HUES48 (cell line): ENCODE results near the gene CACNA1A.
A peak's percentile ranks its signal among the peaks of the same experiment; 100 is the strongest.

Experiments
- H3K27ac ChIP-seq: one replicate; pipeline ENCODE4 v1.7.0; 2013; ENCODE audit warnings: low read depth, low read length, inconsistent platforms
- H3K27me3 ChIP-seq: 2 replicates; pipeline ENCODE4 v1.6.1; 2013; ENCODE audit warnings: mild to moderate bottlenecking, low read length; ENCODE audit not compliant: control insufficient read depth, insufficient read depth
- H3K36me3 ChIP-seq: 2 replicates; pipeline ENCODE4 v1.6.1; 2013; ENCODE audit warnings: low read length; ENCODE audit not compliant: control insufficient read depth, insufficient read depth
- H3K4me1 ChIP-seq: 2 replicates; pipeline ENCODE4 v1.6.1; 2013; ENCODE audit warnings: mild to moderate bottlenecking, low read length; ENCODE audit not compliant: control insufficient read depth, insufficient read depth
- H3K4me3 ChIP-seq: 2 replicates; pipeline ENCODE4 v1.5.1; 2013; ENCODE audit warnings: mild to moderate bottlenecking, low read depth, low read length
- H3K9ac ChIP-seq: 2 replicates; pipeline ENCODE4 v1.6.1; 2013; ENCODE audit warnings: mild to moderate bottlenecking, low read depth, low read length, moderate library complexity
- H3K9me3 ChIP-seq: 2 replicates; pipeline ENCODE4 v1.6.1; 2013; ENCODE audit warnings: low read length; ENCODE audit not compliant: control insufficient read depth, insufficient read depth

The CACNA1A gene

DNA sequence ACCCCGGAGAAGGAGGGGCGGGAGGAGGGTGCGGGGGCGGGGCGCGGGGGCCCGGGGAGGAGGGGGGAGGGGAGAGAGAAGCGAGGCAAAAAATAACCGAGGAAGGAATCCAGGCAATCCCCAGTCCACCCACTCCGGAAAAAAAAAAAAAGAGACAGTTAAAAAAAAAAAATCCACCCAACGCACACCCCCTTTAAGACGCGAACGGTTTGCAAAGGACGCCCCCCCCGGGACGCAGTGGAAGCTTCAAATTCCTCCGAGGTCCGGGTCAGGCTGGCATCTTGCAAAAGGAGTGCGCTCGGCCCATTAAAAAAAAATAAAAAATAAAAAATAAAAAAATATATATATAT, at the start of gene CACNA1A:
TSS of gene CACNA1A (minus strand) at position 9 of the 350 bp plus-strand sequence. CDS start 255 bp downstream, outside the sequence.
- H3K9me3 ChIP-seq = no peaks in the 10 kb centered on the region
- H3K27ac ChIP-seq = peak within 1 kb of the TSS; percentile 35
- peak within 1 kb of the TSS; percentile 93 for H3K4me3 ChIP-seq
- peak within 1 kb of the TSS; percentile 25; the same call in 1 of the 2 replicates for H3K9ac ChIP-seq
- peaks cover 39% of the 10 kb centered on the region for H3K27me3 ChIP-seq
- H3K4me1 ChIP-seq = peaks cover 6% of the 10 kb centered on the region; the same call in 1 of the 2 replicates
- 0 out of 2 replicates have a peak, but pooled peaks cover 5% of the 10 kb centered on the region for H3K36me3 ChIP-seq

DNA sequence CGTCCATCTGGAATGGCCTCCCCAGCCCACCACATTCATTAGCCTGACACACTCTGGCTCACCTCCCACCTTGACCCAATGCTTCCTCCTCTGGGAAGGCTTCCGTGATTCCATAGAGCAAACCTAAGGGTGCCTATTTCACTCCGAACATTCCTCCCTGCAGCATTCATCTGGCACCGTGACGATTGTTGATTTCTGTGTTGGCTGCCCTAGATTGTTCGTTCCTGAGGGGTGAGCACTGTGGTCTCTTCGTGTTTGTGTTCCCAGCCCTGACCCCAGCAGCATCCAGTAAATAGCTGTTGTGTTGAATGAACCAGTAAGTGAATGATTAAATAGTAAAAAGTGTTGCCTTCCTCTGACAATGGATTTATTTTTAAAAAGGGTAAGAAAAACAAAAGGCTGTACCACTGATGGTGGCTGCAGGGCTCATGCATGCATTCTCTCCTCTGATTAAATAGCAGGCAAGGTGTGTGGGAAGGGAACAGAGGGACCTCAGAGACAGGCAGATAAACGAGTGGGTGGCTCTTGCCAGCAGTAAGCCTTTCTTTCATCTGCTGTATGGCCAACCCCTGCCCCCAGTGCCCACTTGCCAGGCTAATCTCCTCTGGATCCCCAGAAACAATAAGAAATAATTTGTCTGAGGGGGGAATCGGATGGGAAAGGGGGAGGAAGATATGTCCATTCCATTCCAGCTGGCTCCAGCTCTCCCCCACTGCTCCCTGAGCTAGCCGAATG, 48.4 kb upstream of the CACNA1A start:
- no peak overlapping the region for H3K9ac ChIP-seq
- H3K9me3 ChIP-seq = no peaks in the 10 kb centered on the region
- no peak overlapping the region for H3K27ac ChIP-seq
- H3K27me3 ChIP-seq = no peaks in the 10 kb centered on the region
- no peak overlapping the region for H3K4me3 ChIP-seq
- H3K36me3 ChIP-seq = no peaks in the 10 kb centered on the region
- H3K4me1 ChIP-seq = no peaks in the 10 kb centered on the region

DNA sequence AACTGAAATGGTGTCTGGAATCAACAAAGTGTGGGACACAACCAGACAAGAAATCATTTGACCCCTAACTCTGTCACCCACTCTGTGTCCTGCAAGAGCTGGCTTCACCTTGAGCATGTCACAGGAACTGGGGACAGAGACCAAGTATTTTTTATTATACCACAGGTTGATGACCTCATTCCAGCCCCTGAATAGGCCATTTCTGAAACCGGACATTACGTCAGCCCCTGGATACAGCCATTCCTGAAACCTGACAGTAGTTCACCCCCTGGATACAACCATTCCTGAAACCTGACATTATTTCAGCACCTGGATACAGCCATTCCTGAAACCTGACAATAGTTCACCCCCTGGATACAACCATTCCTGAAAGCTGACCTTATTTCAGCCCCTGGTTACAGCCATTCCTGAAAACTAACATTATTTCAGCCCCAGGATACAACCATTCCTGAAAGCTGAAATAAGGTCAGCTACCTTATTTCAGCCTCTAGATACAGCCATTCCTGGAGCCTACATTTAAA, 47.7 kb upstream of the CACNA1A start:
- Histone ChIP-seq H3K27me3 (no peaks in the 10 kb centered on the region), H3K4me3 (no peak overlapping the region)

DNA sequence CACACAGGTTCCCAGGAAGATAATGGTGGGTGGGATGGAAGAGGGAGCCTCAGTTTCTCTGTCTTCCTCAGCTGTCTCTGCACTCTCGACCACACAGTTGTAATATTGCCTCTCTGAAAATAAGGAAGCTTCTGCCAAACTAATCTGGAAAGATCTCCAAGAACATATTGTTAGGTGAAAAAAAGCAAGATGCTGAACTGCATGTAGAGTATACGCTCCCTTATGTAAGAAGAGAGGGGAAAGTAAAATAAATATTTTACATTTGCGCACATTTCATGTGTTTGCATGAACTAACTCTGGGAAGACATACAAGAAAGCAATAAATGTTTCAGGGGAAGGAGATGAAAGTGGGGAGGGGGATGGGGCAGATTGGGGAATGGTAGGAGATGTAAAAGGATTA, 41.9 kb upstream of the CACNA1A start:
- no peaks in the 10 kb centered on the region; the same call in 1 of the 2 replicates for H3K27me3 ChIP-seq
- H3K4me3 ChIP-seq = no peak overlapping the region
- no peaks in the 10 kb centered on the region for H3K36me3 ChIP-seq
- H3K9ac ChIP-seq = no peak overlapping the region
- H3K27ac ChIP-seq = no peak overlapping the region
- H3K4me1 ChIP-seq = no peaks in the 10 kb centered on the region
- H3K9me3 ChIP-seq = no peaks in the 10 kb centered on the region

More for the DNA sequence above, 47.7 kb upstream of the CACNA1A start:
- no peak overlapping the region for H3K9ac ChIP-seq
- H3K27ac ChIP-seq = no peak overlapping the region
- H3K9me3 ChIP-seq = no peaks in the 10 kb centered on the region
- no peaks in the 10 kb centered on the region for H3K4me1 ChIP-seq
- H3K36me3 ChIP-seq = no peaks in the 10 kb centered on the region

DNA sequence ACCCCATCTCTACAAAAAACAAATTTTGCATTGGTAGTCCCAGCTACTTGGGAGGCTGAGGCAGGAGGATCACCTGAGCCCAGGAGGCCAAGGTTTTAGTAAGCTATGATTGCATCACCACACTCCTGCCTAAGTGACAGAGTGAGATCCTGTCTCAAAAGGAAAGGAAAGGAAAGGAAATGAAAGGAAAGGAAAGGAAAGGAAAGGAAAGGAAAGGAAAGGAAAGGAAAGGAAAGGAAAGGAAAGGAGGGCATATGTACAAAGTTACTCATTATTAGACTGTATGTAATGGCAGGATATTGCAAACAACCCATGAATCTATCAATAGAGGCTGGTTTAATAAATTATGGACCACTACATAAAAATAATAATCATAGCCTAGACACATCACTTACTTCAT, 40.8 kb upstream of the CACNA1A start:
- Histone ChIP-seq H3K9me3 (no peaks in the 10 kb centered on the region), H3K9ac (no peak overlapping the region), H3K4me1 (no peaks in the 10 kb centered on the region), H3K27me3 (peaks cover 3% of the 10 kb centered on the region; the same call in 1 of the 2 replicates), H3K4me3 (no peak overlapping the region), H3K36me3 (no peaks in the 10 kb centered on the region), H3K27ac (no peak overlapping the region)

DNA sequence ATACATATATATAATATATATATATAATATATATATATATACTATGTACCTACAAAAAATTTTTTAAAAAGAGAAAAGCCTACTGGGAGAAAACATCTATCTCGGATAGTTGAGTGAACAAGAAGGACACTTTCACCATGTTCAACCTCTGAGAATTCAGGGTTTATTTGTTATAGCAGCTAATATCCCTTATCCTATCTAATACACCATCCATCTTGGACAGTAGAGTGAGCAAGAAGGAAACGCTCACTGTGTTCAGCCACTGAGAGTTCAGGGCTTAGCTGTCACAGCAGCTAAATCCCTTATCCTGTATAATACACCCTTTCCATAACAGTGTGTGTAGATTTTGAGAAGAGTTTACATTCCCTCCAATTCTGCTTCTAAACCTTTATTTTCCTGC, 38.1 kb upstream of the CACNA1A start:
- peaks cover 3% of the 10 kb centered on the region; the same call in 1 of the 2 replicates for H3K27me3 ChIP-seq
- H3K27ac ChIP-seq = no peak overlapping the region
- H3K9ac ChIP-seq = no peak overlapping the region
- H3K4me1 ChIP-seq = no peaks in the 10 kb centered on the region
- no peak overlapping the region for H3K4me3 ChIP-seq
- H3K36me3 ChIP-seq = no peaks in the 10 kb centered on the region
- H3K9me3 ChIP-seq = no peaks in the 10 kb centered on the region

DNA sequence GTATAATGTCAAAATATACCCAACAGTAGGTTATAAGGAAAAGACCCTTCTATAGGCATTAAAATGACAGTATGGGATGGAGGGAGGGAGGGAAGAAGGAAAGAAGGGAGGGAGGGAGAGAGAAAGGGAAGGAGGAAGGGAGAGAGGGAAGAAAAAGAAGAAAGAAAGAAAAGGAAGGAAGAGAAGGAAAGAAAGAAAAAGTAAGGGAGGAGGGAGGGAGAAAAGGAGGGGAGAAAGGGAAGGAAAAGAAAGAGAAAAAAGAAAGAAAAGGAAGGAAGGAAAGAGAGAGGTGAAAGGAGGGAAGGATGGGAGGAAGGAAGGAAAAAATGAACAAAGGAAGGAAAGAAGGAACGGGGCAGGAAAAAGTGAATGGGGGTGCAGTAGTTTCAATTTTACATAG, 35.3 kb upstream of the CACNA1A start:
- Histone ChIP-seq H3K27ac (no peak overlapping the region), H3K4me3 (no peak overlapping the region), H3K9me3 (no peaks in the 10 kb centered on the region), H3K4me1 (no peaks in the 10 kb centered on the region), H3K27me3 (peaks cover 3% of the 10 kb centered on the region; the same call in 1 of the 2 replicates), H3K9ac (no peak overlapping the region), H3K36me3 (no peaks in the 10 kb centered on the region)

DNA sequence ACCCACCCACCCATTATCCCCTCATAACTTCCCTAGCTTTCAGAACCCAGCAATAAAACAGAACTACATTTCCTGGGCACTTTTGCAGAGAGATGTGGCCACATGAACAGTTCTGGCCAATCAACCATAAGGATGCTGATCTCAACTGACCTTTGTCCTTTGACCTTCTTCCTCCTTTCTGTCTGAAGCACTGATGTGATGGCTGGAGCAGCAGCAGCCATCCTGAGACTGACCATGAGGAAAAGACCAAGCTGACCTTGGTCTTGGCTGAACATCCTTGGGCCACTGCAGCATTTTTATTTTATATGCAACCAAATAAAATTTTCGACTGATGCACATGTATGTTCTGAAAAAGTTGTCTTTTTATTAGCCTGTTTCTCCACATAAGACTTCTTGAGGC, 33.1 kb upstream of the CACNA1A start:
- Histone ChIP-seq H3K27ac (no peak overlapping the region), H3K27me3 (peaks cover 3% of the 10 kb centered on the region; the same call in 1 of the 2 replicates), H3K9me3 (no peaks in the 10 kb centered on the region), H3K36me3 (no peaks in the 10 kb centered on the region), H3K9ac (no peak overlapping the region), H3K4me3 (no peak overlapping the region), H3K4me1 (no peaks in the 10 kb centered on the region)

DNA sequence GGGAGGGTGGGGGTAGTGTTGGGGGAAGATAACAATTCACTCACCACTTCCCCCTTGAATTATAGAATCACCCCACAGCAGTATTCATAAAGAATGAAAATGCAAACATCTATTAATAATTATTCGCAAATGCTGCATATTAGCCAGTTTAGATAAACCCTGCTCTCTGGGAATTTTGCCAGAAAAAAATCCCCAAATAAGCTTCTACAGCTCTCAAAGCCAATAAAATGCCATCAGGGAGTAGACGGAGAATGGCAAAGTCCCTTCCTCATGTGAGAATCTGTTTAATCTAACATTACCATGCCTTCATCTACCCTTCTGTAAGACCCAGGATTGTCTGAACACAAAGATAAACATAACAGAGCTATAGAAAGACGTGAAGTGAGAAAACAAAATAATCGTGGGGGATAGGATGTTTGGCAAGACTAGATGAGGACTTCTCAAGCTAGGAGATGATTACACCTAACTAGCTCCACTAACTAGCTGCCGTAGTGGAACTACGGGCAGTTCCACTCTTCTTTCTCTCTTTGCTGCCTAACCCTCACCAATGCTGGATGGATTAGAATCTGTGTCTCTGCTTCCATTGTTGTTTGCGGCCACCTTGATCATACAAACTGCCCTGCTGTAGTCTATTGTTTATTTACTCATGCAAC, 32.4 kb upstream of the CACNA1A start:
- peaks cover 3% of the 10 kb centered on the region; the same call in 1 of the 2 replicates for H3K27me3 ChIP-seq

DNA sequence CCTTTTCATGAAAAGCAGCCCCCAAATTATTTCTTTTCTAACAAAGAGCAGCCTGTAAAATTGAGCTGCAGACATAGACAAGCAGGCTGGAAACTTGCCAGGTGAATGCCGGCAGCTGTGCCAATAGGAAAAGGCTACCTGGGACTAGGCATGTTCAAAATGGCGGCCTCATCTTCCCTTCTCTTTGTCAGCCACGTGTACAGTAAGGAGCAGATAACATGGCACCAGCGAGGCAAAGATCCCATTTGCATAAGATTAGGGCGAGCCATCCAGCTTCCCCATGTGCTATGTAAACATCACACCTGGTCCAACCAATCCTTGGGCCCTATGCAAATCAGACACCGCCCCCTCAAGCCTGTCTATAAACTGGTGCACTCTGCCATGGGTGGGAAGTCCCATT, 31.2 kb upstream of the CACNA1A start:
- H3K36me3 ChIP-seq = no peaks in the 10 kb centered on the region

More for the DNA sequence above, 32.4 kb upstream of the CACNA1A start:
- H3K4me3 ChIP-seq = no peak overlapping the region
- H3K9me3 ChIP-seq = no peaks in the 10 kb centered on the region
- H3K36me3 ChIP-seq = no peaks in the 10 kb centered on the region
- H3K9ac ChIP-seq = no peak overlapping the region
- H3K27ac ChIP-seq = no peak overlapping the region
- no peaks in the 10 kb centered on the region for H3K4me1 ChIP-seq

DNA sequence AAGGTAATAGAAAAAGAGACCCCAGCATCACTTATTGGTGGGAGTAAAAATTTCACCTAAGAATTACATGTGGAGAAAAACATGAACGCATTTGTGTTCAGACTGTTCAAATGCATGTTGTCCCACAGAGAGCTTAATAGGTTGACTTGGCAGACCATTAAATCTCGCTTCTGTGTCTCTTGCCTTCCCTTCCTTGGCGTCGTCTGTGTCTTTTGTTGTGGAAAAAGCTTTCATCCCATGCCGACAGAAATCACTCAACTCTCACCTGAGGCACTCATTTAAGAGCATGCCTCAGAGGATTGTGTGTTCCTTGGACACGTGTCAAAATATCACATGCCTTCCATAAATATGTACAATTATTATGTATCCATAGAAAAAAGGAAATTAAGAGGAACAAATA, 24.4 kb upstream of the CACNA1A start:
- Histone ChIP-seq H3K9me3 (no peaks in the 10 kb centered on the region), H3K4me3 (no peak overlapping the region), H3K36me3 (no peaks in the 10 kb centered on the region), H3K27me3 (no peaks in the 10 kb centered on the region), H3K27ac (no peak overlapping the region), H3K9ac (no peak overlapping the region), H3K4me1 (peaks cover 4% of the 10 kb centered on the region)

More for the DNA sequence above, 31.2 kb upstream of the CACNA1A start:
- Histone ChIP-seq H3K9ac (no peak overlapping the region), H3K4me3 (no peak overlapping the region), H3K9me3 (no peaks in the 10 kb centered on the region), H3K4me1 (no peaks in the 10 kb centered on the region), H3K27me3 (no peaks in the 10 kb centered on the region), H3K27ac (no peak overlapping the region)
